Thyroid gland (tissue), 4 donors: ENCODE results near the gene NME7. TPM values are rescaled to one million over a fixed set of nuclear protein-coding genes. Genes with fewer than 3 reads are reported as not detected.

ENCODE experiments used
- DNase-seq, 2 donors: peaks; one replicate each; pipeline ENCODE4 v3.0.0-alpha.2; 2019
- H3K27ac ChIP-seq, 3 donors: fragments of 200-600 bp; sonication (generic); 1 replicate in 2 of 3; 2 replicates in 1 of 3; pipeline ENCODE4 v1.5.1; 2016 to 2019; ENCODE audit warnings: mild to moderate bottlenecking in 1 of 3, moderate library complexity in 1 of 3
- H3K27me3 ChIP-seq: fragments of 200-600 bp; sonication (generic); one replicate; pipeline ENCODE4 v1.5.1; 2019
- H3K36me3 ChIP-seq, 2 donors: fragments of 200-600 bp; sonication (generic); one replicate each; pipeline ENCODE4 v1.5.1; 2016 to 2019
- H3K4me1 ChIP-seq, 2 donors: fragments of 200-600 bp; sonication (generic); one replicate each; pipeline ENCODE4 v1.5.1; 2017 to 2019
- H3K4me3 ChIP-seq, 3 donors: fragments of 200-600 bp; sonication (generic); replicated peaks in 1 of 3; 1 replicate in 2 of 3; 2 replicates in 1 of 3; pipeline ENCODE4 v1.5.1; 2016; ENCODE audit warnings: mild to moderate bottlenecking in 1 of 3
- H3K9me3 ChIP-seq: fragments of 200-600 bp; sonication (generic); one replicate; pipeline ENCODE4 v1.5.1; 2017
- POLR2A ChIP-seq, 2 donors: fragments of 450-650 bp; IDR thresholded peaks; one replicate each; pipeline ENCODE4 v1.6.1; 2017; ENCODE audit warnings: antibody characterized with exemption in 2 of 2, mild to moderate bottlenecking in 2 of 2, moderate library complexity in 1 of 2
- WGBS, 2 donors: methylation state at CpG; one replicate each; pipeline ENCODE4 v1.1.5; 2017; 5-methylcytosine and 5-hydroxymethylcytosine counted together
- intact Hi-C: fragments of 100-400 bp; cut with DNase I; formaldehyde crosslinking; loops from one replicate; pipeline ENCODE4 v1.15.1; 2023
- total RNA-seq, 4 donors: library from RNA; depleted of rRNA; stranded (reverse); fragments of >200 nt; gene quantifications; one replicate each; pipeline ENCODE4 v1.2.3, GENCODE V29; 2016
- TF ChIP-seq, protein P1 (sequence below), 6 experiments: fragments of 200-600 bp in 3 of 6; fragments of 450-650 bp in 3 of 6; sonication (generic) in 3 of 6; IDR thresholded peaks; one replicate each; pipeline ENCODE4 v1.5.1; 2016 to 2019; ENCODE audit warnings: antibody characterized with exemption in 6 of 6, mild to moderate bottlenecking in 2 of 6, inconsistent platforms in 1 of 6, moderate library complexity in 1 of 6

NME7 gene
- total RNA-seq, 4 donors from 2014 or later: 26.3 to 44.9 (median 36.4) TPM

DNA sequence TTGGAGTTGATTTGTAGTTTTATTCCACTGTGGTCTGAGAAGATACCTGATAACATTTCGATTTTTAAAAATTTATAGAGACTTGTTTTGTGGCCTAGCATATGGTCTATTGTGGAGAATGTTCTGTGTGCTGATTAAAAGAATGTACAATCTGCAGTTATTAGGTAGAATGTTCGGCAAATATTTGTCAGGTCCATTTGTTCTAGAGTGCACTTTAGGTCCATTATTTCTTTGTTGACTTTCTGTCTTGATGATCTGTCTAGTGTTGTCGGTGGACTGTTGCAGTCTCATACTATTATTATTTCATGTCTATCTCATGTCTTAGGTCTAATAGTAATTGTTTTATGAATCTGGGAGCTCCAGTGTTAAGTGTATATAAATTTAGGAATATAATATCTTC is 116.8 kb downstream of the NME7 start:
- WGBS, 2 donors: 80 to 81% methylated on average over 3 of the region's 3 CpGs
- Histone ChIP-seq H3K36me3 (no peaks in the 10 kb centered on the region), H3K9me3 (no peaks in the 10 kb centered on the region), H3K4me1 (peaks cover 0 to 1% of the 10 kb centered on the region in 2 donors), H3K27ac (no peak overlapping the region), H3K27me3 (no peaks in the 10 kb centered on the region), H3K4me3 (no peak overlapping the region)
- TF ChIP-seq, protein P1, sequence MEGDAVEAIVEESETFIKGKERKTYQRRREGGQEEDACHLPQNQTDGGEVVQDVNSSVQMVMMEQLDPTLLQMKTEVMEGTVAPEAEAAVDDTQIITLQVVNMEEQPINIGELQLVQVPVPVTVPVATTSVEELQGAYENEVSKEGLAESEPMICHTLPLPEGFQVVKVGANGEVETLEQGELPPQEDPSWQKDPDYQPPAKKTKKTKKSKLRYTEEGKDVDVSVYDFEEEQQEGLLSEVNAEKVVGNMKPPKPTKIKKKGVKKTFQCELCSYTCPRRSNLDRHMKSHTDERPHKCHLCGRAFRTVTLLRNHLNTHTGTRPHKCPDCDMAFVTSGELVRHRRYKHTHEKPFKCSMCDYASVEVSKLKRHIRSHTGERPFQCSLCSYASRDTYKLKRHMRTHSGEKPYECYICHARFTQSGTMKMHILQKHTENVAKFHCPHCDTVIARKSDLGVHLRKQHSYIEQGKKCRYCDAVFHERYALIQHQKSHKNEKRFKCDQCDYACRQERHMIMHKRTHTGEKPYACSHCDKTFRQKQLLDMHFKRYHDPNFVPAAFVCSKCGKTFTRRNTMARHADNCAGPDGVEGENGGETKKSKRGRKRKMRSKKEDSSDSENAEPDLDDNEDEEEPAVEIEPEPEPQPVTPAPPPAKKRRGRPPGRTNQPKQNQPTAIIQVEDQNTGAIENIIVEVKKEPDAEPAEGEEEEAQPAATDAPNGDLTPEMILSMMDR (IDR thresholded peaks at IDR 0.05): no peak
- no peak for TF ChIP-seq POLR2A (IDR thresholded peaks at IDR 0.05)
- intact Hi-C loops: no loop called here
- no peak for DNase-seq

DNA sequence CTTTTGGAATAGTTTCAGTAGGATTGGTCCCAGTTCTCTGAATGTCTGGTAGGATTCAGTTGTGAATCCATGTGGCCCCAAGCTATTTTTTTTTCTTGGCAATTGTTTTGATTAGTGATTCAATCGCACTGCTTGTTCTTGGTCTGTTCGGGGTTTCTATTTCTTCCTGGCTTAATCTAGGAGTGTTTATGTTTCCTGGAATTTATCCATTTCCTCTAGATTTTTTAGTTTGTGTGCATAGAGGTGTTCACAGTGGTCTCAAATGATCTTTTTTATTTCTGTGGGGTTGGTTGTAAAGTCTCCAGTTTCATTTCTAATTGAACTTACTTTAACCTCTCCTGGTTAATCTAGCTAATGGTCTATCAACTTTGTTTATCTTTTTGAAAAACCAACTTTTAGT is 117.6 kb downstream of the NME7 start:
- TF ChIP-seq POLR2A (IDR thresholded peaks at IDR 0.05): no peak
- TF ChIP-seq, protein P1 (IDR thresholded peaks at IDR 0.05): no peak
- peaks cover 0 to 4% of the 10 kb centered on the region in 2 donors for H3K4me1 ChIP-seq
- 60 to 74% methylated on average over 2 of the region's 2 CpGs for WGBS, 2 donors
- DNase-seq: no peak
- no peaks in the 10 kb centered on the region for H3K27me3 ChIP-seq
- H3K9me3 ChIP-seq: no peaks in the 10 kb centered on the region
- no peak overlapping the region for H3K27ac ChIP-seq
- H3K4me3 ChIP-seq: no peak overlapping the region
- intact Hi-C loops: no loop called here
- no peaks in the 10 kb centered on the region for H3K36me3 ChIP-seq

DNA sequence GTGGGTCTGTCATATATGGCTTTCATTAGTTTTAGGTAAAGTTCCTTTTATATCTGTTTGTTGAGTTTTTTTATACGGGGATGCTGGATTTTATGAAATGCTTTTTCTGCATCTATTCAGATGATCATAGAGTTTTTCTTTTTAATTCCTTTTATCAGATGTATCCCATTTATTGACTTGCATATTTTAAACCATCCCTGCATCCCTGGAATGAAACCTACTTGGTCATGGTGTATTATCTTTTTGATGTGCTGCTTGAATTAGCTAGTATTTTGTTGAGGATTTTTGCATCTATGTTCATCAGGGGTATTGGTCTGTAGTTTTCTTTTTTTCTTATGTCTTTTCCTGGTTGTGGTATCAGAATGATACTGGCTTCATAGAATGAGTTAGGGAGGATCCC is 118.0 kb downstream of the NME7 start:
- TF ChIP-seq, protein P1 (IDR thresholded peaks at IDR 0.05): no peak
- TF ChIP-seq POLR2A (IDR thresholded peaks at IDR 0.05): no peak

DNA sequence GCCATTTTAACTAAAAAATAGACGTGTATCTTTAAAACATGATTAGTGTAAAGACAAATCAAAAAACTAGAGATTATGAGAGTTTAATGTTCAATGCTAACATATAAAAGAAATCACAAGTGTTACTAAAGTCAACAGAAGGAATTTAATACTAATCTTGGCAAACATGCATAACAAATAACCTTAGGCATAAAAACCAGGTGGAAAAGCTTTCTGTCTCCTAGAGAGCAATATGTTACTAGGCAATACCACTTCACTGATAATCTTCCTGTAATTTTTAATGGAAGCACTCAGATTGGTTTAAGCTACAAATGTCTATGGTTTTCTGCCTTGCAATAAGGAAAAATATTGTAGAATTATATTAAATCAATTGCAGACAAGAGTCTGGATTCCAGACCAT is 121.9 kb downstream of the NME7 start:
- 85 to 89% methylated on average over 1 of the region's 1 CpG for WGBS, 2 donors

More for the DNA sequence above, 118.0 kb downstream of the NME7 start:
- 56 to 93% methylated on average over 1 of the region's 1 CpG for WGBS, 2 donors
- no peaks in the 10 kb centered on the region for H3K9me3 ChIP-seq
- intact Hi-C loops: no loop called here
- no peak for DNase-seq
- H3K36me3 ChIP-seq: no peaks in the 10 kb centered on the region
- H3K27me3 ChIP-seq: no peaks in the 10 kb centered on the region
- no peak overlapping the region for H3K27ac ChIP-seq
- no peak overlapping the region for H3K4me3 ChIP-seq
- peaks cover 0 to 4% of the 10 kb centered on the region in 2 donors for H3K4me1 ChIP-seq

DNA sequence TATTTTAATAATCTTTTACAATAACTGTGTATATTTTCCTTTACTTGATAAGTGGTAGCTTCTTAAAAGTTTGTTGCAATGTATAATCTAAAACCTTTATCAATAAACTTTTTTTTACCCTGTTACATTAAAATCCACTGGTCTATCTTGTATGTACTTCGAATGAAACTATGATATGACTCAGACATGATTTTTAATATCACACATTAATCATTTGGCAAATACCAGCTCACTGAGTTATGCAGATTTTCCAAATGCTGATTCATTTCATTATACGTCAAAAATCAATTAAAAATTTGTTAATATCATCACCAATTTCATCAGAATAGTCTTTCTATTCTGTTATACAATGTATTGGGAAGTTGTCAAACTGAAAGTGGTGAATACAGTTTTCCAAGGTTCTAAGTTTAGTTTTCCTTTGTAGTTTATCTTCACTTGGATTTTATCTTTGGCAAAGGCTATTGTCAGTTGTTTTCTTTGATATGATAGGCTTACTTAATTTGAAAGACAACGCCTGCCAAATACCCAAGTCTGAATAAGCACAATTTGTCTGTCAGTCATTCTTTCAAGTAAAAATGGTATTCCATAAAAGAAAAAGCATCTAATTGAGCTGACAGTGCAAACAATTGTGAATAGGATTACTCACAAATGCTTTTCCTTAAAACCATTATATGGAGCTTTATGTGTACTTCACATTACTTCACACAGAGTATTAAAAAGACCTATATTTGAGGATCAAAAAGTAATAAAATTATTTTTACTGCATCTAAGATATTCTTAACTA is 127.0 kb downstream of the NME7 start:
- TF ChIP-seq, protein P1 (IDR thresholded peaks at IDR 0.05): no peak
- no peak for TF ChIP-seq POLR2A (IDR thresholded peaks at IDR 0.05)
- intact Hi-C loops: no loop called here
- H3K4me1 ChIP-seq: peaks cover 7 to 11% of the 10 kb centered on the region in 2 donors
- H3K9me3 ChIP-seq: no peaks in the 10 kb centered on the region
- WGBS, 2 donors: 69 to 80% methylated on average over 3 of the region's 3 CpGs
- H3K27ac ChIP-seq: no peak overlapping the region
- H3K36me3 ChIP-seq: no peaks in the 10 kb centered on the region
- no peaks in the 10 kb centered on the region for H3K27me3 ChIP-seq
- no peak for DNase-seq
- H3K4me3 ChIP-seq: no peak overlapping the region

More for the DNA sequence above, 121.9 kb downstream of the NME7 start:
- intact Hi-C loops: no loop called here
- no peak overlapping the region for H3K27ac ChIP-seq
- H3K27me3 ChIP-seq: no peaks in the 10 kb centered on the region
- no peak for DNase-seq
- no peak overlapping the region for H3K4me3 ChIP-seq
- no peaks in the 10 kb centered on the region for H3K9me3 ChIP-seq
- peaks cover 6% of the 10 kb centered on the region in 2 donors for H3K4me1 ChIP-seq
- H3K36me3 ChIP-seq: no peaks in the 10 kb centered on the region
- TF ChIP-seq, protein P1 (IDR thresholded peaks at IDR 0.05): no peak
- no peak for TF ChIP-seq POLR2A (IDR thresholded peaks at IDR 0.05)
